Thyroid gland (tissue), 4 donors: ENCODE results near the gene LPCAT1.

Experiments used
- POLR2A ChIP-seq, 2 donors: fragments of 450-650 bp; IDR thresholded peaks; one replicate each; pipeline ENCODE4 v1.6.1; 2017; ENCODE audit warnings: antibody characterized with exemption in 2 of 2, mild to moderate bottlenecking in 2 of 2, moderate library complexity in 1 of 2
- TF ChIP-seq, protein P1 (sequence below), 6 experiments: fragments of 200-600 bp in 3 of 6; fragments of 450-650 bp in 3 of 6; sonication (generic) in 3 of 6; IDR thresholded peaks; one replicate each; pipeline ENCODE4 v1.5.1; 2016 to 2019; ENCODE audit warnings: antibody characterized with exemption in 6 of 6, mild to moderate bottlenecking in 2 of 6, inconsistent platforms in 1 of 6, moderate library complexity in 1 of 6

DNA sequence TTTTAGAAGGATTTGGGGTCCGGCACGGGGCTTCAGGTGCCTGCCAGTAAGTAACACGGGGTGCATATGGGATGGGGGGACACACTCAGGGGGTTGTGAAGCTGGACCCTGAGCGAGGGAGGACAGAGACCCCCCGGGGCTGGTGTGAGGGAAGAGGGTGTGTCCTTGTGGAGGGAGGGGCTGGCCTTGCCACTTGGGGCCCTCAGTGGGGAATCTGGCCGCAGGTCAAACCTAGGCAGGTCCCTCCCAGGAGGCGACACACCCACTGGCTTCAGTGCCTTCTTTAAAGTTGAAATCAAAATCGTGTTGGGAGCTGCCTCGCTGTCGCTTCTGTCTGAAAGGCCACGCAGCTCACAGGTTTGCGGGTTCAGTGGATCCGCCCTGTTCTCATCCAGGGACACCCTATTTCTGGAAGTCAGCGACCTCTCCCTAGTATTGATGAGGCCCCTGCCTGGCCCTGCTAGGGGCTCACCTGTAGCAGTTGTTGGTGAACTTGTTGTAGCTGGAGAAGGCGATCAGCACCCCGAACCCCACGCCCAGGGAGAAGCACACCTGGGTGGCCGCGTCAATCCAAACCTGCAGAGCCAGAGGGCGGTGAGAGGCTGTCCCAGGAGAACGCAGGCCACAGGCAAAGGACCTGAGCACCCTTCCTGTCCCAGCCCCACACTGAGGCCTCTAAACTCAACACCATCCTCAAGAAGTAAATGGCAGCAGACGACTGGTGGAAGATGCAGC lies 108.0 kb downstream of the LPCAT1 start:
- TF ChIP-seq POLR2A (IDR thresholded peaks at IDR 0.05): no peak
- TF ChIP-seq, protein P1, sequence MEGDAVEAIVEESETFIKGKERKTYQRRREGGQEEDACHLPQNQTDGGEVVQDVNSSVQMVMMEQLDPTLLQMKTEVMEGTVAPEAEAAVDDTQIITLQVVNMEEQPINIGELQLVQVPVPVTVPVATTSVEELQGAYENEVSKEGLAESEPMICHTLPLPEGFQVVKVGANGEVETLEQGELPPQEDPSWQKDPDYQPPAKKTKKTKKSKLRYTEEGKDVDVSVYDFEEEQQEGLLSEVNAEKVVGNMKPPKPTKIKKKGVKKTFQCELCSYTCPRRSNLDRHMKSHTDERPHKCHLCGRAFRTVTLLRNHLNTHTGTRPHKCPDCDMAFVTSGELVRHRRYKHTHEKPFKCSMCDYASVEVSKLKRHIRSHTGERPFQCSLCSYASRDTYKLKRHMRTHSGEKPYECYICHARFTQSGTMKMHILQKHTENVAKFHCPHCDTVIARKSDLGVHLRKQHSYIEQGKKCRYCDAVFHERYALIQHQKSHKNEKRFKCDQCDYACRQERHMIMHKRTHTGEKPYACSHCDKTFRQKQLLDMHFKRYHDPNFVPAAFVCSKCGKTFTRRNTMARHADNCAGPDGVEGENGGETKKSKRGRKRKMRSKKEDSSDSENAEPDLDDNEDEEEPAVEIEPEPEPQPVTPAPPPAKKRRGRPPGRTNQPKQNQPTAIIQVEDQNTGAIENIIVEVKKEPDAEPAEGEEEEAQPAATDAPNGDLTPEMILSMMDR (IDR thresholded peaks at IDR 0.05): no peak
